GM18909 (cell line): ENCODE data around the gene FANCG.
A peak's percentile ranks its signal among the peaks of the same experiment; 100 is the strongest.

Source experiments
- ATAC-seq: cut with Tn5 transposase; IDR thresholded peaks from one replicate; pipeline ENCODE4 v1.9.1; 2021; ENCODE audit warnings: mild to moderate bottlenecking; ENCODE audit not compliant: unreplicated experiment, poor library complexity

The FANCG gene

GRCh38 chr9:35069020-35069419, 10.7 kb downstream of the FANCG start:
- no peak for ATAC-seq

GRCh38 chr9:35067056-35067455, 12.7 kb downstream of the FANCG start:
- no peak for ATAC-seq

GRCh38 chr9:35060548-35061207, 19.1 kb downstream of the FANCG start:
- ATAC-seq, result no peak

GRCh38 chr9:35059438-35059837, 20.3 kb downstream of the FANCG start:
- ATAC-seq, result no peak

GRCh38 chr9:35057271-35057620, 22.5 kb downstream of the FANCG start:
- ATAC-seq, result no peak

GRCh38 chr9:35056571-35057270, 23.0 kb downstream of the FANCG start:
- no peak for ATAC-seq

DNA sequence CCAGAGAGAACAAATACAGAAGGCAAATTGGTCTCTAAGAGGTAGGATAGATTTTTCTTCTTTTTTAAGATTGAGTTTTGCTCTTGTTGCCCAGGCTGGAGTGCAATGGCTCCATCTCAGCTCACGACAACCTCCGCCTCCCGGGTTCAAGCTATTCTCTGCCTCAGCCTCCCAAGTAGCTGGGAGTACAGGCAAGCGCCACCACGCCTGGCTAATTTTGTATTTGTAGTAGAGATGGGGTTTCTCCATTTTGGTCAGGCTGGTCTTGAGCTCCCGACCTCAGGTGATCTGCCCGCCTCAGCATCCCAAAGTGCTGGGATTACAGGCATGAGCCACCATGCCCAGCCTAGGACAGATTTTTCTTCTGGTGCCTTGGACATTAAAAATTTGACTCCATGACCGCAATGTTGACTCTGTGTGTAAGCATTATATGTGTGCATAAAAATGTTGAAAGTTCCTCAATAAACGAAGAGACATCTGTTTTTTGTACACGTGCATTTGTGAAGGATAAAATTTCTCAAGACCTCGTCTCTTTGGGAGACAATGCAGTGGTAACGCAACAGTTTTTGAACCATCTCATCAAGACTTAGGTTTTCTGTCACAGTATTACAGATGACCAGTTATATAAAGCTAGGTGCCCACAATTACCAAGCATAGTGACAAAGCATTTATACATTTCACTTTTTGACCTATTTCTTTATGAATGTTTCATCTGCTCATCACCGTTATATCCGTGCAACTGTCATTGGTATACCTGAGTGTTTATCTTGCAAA, 24.7 kb downstream of the FANCG start:
- ATAC-seq, result no peak

DNA sequence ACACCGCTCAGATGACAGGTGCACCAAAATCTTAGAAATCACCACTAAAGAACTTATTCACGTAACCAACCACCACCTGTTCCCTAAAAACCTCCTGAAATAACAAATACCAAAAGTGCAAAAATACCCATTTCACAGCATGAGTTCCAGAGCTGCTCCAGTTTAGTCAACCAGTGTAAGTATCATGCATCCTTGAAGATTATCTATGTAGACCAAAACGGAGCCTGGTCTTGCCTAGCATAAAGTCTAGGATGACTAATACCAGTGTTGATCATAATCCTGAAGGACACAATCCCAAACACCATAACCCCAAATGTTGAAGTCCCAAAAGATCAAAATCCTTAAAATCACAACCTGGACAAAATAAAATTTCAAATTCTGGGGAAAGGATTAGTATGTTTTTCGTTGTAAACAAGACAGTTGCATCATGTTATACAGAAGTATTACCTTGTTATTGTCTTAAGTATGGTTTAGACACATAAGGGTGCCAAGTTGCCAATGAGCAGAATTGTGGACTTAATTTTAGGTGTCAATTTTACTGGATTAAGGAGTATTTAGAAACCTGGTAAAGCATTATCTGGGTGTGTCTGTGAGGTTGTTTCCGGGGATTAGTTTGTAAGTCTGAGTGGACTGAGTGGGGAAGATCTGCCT, 25.4 kb downstream of the FANCG start:
- no peak for ATAC-seq

DNA sequence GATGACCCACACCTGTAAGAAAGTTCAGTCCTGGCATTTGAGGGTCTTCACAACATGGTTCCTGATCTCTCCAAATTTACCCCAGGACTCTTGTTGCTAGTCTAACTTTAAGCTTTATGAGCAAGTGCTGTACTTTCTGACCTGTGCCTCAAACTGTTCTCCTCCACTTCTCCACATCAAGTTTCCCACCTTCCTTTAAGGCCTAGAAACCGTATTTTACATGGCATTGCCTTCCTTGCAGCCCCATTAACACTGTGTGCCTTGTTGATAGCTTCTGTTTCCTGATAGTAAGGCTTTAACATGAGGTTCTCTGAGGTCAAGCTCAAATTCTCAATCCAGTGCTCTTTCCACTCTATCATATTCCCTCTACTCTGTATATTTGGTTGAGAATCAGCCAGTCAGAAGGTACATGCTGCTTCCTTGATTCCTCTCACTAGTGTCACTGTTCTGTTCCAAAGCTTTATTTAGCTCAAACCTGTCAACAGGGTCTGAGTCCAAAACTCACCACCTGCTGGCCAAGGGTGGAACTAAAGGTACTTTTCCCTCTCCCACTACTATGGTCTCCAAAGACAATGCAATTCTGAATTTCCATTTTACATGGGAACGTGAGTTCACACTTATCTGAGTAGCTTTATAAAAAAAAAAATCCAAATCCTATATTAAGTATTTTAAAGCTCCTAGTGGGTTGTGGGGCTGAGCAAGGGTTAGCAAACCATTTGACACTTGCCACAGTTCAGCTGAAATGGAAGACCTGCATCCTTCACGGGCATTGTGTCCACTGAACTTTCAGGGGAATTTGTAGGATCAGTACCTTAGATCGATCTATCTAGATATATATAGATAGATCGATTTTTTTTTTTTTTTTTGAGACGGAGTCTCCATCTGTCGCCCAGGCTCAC, 28.4 kb downstream of the FANCG start:
- peak; percentile 58 for ATAC-seq

- no peak for ATAC-seq
Measured at GRCh38 chr9:35048511-35048910, 31.2 kb downstream of the FANCG start.

DNA sequence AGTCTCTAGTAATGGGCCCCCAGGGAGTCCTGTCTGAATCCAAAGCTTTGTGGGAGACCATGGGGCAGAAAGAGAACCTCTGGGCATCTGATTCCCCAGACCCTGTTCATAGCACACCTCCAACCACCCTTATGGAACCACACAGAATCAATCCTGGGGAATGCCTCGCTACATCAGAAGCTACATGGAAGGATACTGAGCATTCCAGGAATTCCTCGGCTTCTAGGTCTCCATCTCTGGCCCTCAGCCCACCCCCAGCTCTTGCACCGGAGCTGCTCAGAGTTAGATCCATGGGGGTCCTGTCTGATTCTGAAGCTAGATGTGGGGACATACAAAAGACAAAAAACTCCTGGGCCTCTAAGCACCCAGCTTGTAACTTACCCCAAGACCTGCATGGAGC, 35.7 kb downstream of the FANCG start:
- ATAC-seq, result no peak

GRCh38 chr9:35042891-35043545, 36.7 kb downstream of the FANCG start:
- no peak for ATAC-seq

GRCh38 chr9:35042081-35042604, 37.6 kb downstream of the FANCG start:
- ATAC-seq, result no peak

- no peak for ATAC-seq
Measured at GRCh38 chr9:35035851-35036701, 43.7 kb downstream of the FANCG start.

DNA sequence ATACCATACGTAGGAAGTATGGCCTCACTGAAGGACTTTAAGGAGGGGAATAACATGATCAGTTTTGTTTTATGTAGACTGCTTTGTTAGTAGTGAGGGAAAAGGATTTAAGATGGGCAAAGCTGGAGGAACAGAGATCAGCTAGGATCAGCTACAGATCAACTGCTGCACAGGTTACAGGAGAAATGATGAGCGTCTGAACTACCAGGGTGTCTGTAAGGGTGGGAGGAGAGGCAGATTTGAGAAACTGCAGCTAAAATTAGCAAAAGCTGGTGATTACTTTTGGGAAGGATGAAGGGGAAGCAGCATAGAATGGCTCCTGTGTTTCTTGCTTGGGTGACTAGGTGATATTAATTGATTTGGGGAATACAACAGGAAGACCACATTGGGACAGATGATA, 46.6 kb downstream of the FANCG start:
- no peak for ATAC-seq

GRCh38 chr9:35029852-35030251, 49.9 kb downstream of the FANCG start:
- no peak for ATAC-seq

DNA sequence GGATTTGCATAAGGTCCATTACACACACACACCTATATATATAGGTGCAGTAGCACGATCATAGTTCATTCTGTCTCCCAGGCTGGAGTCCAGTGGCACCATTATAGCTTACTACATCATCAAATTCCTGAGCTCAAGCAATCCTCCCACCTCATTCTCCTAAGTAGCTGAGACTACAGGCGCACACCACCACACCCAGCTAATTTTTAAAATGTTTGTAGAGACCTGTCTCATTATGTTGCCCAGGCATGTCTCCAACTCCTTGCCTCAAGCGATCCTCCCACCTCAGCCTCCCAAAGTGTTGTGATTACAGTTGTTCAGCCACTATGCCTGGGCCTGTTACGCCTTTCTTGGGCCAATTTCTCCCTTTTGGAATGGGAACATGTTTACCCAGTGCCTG, 50.5 kb downstream of the FANCG start:
- no peak for ATAC-seq

- ATAC-seq, result no peak
Measured at GRCh38 chr9:35028341-35028740, 51.4 kb downstream of the FANCG start.
